ENCODE measurements around the gene COL24A1. TPM values are rescaled to one million over a fixed set of nuclear protein-coding genes. Genes with fewer than 3 reads are reported as not detected.

COL24A1 gene
- total RNA-seq, 1 donor: 0.27 TPM

GRCh38 chr1:85705940-85706339 is 450.6 kb downstream of the COL24A1 start:
- H3K4me3 ChIP-seq (ENCODE audit: low read depth, low read length): no peak overlapping the region
- no peak for TF ChIP-seq CTCF (IDR thresholded peaks at IDR 0.05; ENCODE audit: insufficient read depth, low read length)
- DNase-seq (ENCODE audit: low read depth): no peak

GRCh38 chr1:85700422-85700821 is 456.1 kb downstream of the COL24A1 start:
- DNase-seq (ENCODE audit: low read depth): no peak
- no peak for TF ChIP-seq CTCF (IDR thresholded peaks at IDR 0.05; ENCODE audit: insufficient read depth, low read length)
- H3K4me3 ChIP-seq (ENCODE audit: low read depth, low read length): no peak overlapping the region

GRCh38 chr1:85697895-85698294 is 458.7 kb downstream of the COL24A1 start:
- DNase-seq (ENCODE audit: low read depth): no peak
- no peak for TF ChIP-seq CTCF (IDR thresholded peaks at IDR 0.05; ENCODE audit: insufficient read depth, low read length)
- no peak overlapping the region for H3K4me3 ChIP-seq (ENCODE audit: low read depth, low read length)

- peak; percentile 87 for DNase-seq (ENCODE audit: low read depth)
- peak; percentile 53 for TF ChIP-seq CTCF (IDR thresholded peaks at IDR 0.05; ENCODE audit: insufficient read depth, low read length)
Observed at GRCh38 chr1:85692730-85693314, 463.8 kb downstream of the COL24A1 start.

GRCh38 chr1:85689775-85690404 is 466.7 kb downstream of the COL24A1 start:
- TF ChIP-seq CTCF (IDR thresholded peaks at IDR 0.05; ENCODE audit: insufficient read depth, low read length): no peak
- no peak for DNase-seq (ENCODE audit: low read depth)
- H3K4me3 ChIP-seq (ENCODE audit: low read depth, low read length): no peak overlapping the region

More at GRCh38 chr1:85692730-85693314, 463.8 kb downstream of the COL24A1 start:
- no peak overlapping the region for H3K4me3 ChIP-seq (ENCODE audit: low read depth, low read length)

- no peak overlapping the region for H3K4me3 ChIP-seq (ENCODE audit: low read depth, low read length)
- no peak for TF ChIP-seq CTCF (IDR thresholded peaks at IDR 0.05; ENCODE audit: insufficient read depth, low read length)
- DNase-seq (ENCODE audit: low read depth): no peak
Observed at GRCh38 chr1:85683292-85684025, 473.1 kb downstream of the COL24A1 start.

Data from fibroblast of the aortic adventitia (primary cell).